ENCODE data around the gene CLEC11A. TPM values are rescaled to one million over a fixed set of nuclear protein-coding genes. Genes with fewer than 3 reads are reported as not detected.

CLEC11A gene
- polyA plus RNA-seq, 2 of the 4 experiments (the other 2 are of a cell fraction), result 1.5 to 6.2 TPM

GRCh38 chr19:50716178-50717025 lies 6.8 kb upstream of the CLEC11A start:
- H3K4me1 ChIP-seq, result peaks cover 13% of the 10 kb centered on the region; the same call in 2 of the 3 replicates
- ChIA-PET POLR2A (no interaction called here), CTCF (interaction anchor here (0.5 to 8.6 kb wide), 8 partner anchors 6 to 206 kb away, joined by 3 to 119 read pairs (median 4); partner anchors contain the start of genes CLEC11A and SHANK1)
- H3K9me3 ChIP-seq, result no peaks in the 10 kb centered on the region
- H3K27ac ChIP-seq, result no peak overlapping the region
- WGBS (ENCODE audit: missing lambda C conversion rate), result 52% methylated on average over 17 of the region's 39 CpGs
- FAIRE-seq (no peak), DNase-seq (ENCODE audit: low read depth in 1 of 2, low spot score in 1 of 2) (no peak), ATAC-seq (no peak)
- TF ChIP-seq CHD2 (IDR thresholded peaks at IDR 0.05; ENCODE audit: low read length, partially characterized antibody), result no peak
- TF ChIP-seq HOXA7 (CRISPR knock-in tag; IDR thresholded peaks at IDR 0.05), result no peak
- TF ChIP-seq MAFK (IDR thresholded peaks at IDR 0.05; ENCODE audit: partially characterized antibody), result no peak
- TF ChIP-seq E2F6 (IDR thresholded peaks at IDR 0.05; ENCODE audit: borderline replicate concordance, low read depth), result no peak
- TF ChIP-seq REST (IDR thresholded peaks at IDR 0.05), result no peak
- TF ChIP-seq GATA3 (IDR thresholded peaks at IDR 0.05; ENCODE audit: borderline replicate concordance), result no peak
- no peak overlapping the region for H3K4me2 ChIP-seq
- H3K4me3 ChIP-seq, result no peak overlapping the region

- no peak overlapping the region for H3K27ac ChIP-seq
- 50% methylated on average over 18 of the region's 23 CpGs for WGBS (ENCODE audit: missing lambda C conversion rate)
- POLR2A ChIA-PET, result no interaction called here
- H3K4me2 ChIP-seq, result no peak overlapping the region
- H3K4me3 ChIP-seq, result no peak overlapping the region
- CTCF ChIA-PET, result interaction anchor here (0.6 to 8.6 kb wide), 11 partner anchors 5 to 360 kb away, joined by 3 to 119 read pairs (median 3); partner anchors contain the start of genes CLEC11A and SHANK1
- H3K9me3 ChIP-seq, result no peaks in the 10 kb centered on the region
- DNase-seq (ENCODE audit: low read depth in 1 of 2, low spot score in 1 of 2) (no peak), FAIRE-seq (no peak), ATAC-seq (0 out of 6 replicates have a peak, but pooled peaks of 1 of the 2 experiments have one; percentile 5)
- H3K4me1 ChIP-seq, result peaks cover 13% of the 10 kb centered on the region; the same call in 2 of the 3 replicates
- TF ChIP-seq POLR2AphosphoS2 (conservative IDR thresholded peaks at IDR 0.05; ENCODE audit: low read length) (no peak), TFCP2L1 (CRISPR knock-in tag; IDR thresholded peaks at IDR 0.05) (no peak), MYC (IDR thresholded peaks at IDR 0.05; ENCODE audit: borderline replicate concordance, low read length) (no peak), CBX8 (IDR thresholded peaks at IDR 0.05) (no peak), HMGXB4 (CRISPR knock-in tag; IDR thresholded peaks at IDR 0.05; ENCODE audit: borderline replicate concordance) (no peak), KDM1A (IDR thresholded peaks at IDR 0.05; ENCODE audit: low read depth) (no peak), BCL3 (IDR thresholded peaks at IDR 0.05) (no peak), ELK1 (IDR thresholded peaks at IDR 0.05; ENCODE audit: low read depth, low read length) (no peak), CTCF (IDR thresholded peaks at IDR 0.05) (no peak), HOXB13 (CRISPR knock-in tag; IDR thresholded peaks at IDR 0.05; ENCODE audit: low read depth) (no peak), EHF (CRISPR knock-in tag; IDR thresholded peaks at IDR 0.05) (no peak), SMC3 (IDR thresholded peaks at IDR 0.05) (no peak), MAZ (IDR thresholded peaks at IDR 0.05; ENCODE audit: borderline replicate concordance, low read depth, low read length) (no peak), NPAS2 (CRISPR knock-in tag; IDR thresholded peaks at IDR 0.05; ENCODE audit: borderline replicate concordance) (no peak), RFX5 (IDR thresholded peaks at IDR 0.05) (no peak), NR3C1 (IDR thresholded peaks at IDR 0.05) (no peak), KDM5A (IDR thresholded peaks at IDR 0.05) (no peak), JUN (IDR thresholded peaks at IDR 0.05) (no peak)
Measured at GRCh38 chr19:50717026-50717723, 6.0 kb upstream of the CLEC11A start.
